Measurements from ENCODE around the gene YES1. TPM values are rescaled to one million over a fixed set of nuclear protein-coding genes. Genes with fewer than 3 reads are reported as not detected.

YES1 gene
- total and polyA plus RNA-seq, 2 of the 13 experiments (the other 11 are each of a cell fraction or from before 2014, with no cell fraction given): 17.2 to 70.8 TPM

DNA sequence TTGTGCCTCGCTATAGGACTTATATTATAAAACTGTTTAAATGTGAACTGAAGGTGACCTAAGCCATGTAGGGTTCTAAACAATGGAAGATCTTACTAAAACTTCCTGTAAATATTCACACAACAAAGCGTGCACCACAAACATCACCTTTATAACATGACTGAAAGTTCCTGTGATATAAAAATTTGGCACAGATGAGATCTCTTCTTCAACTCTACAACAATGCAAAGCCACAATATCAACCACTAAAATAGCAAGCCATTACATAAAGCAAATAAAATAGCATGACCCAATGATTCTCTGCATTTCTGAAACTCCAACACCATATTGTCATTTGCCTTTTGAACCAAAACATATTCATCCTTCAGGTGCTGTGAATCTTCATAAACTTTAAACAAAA is 3.5 kb downstream of the YES1 start:
- peaks cover 57% of the 10 kb centered on the region for H3K4me1 ChIP-seq (ENCODE audit: insufficient read depth, low read length)
- no peak overlapping the region; the same call in 1 of the 2 replicates for H3K4me2 ChIP-seq (ENCODE audit: low read depth, low read length)
- in situ Hi-C loops (cut with HindIII; ENCODE audit: extremely low pct_ligation_motif_present, low pct_unique_long_range_greater_than_20kb): no loop called here
- H3K27me3 ChIP-seq (ENCODE audit: control insufficient read depth in 1 of 2, insufficient read depth in 2 of 2, low read length in 2 of 2): no peaks in the 10 kb centered on the region; a peak in 1 of 5 replicates
- no peaks in the 10 kb centered on the region for H3K36me3 ChIP-seq (replicated peaks in 1 of 2; ENCODE audit: control insufficient read depth in 1 of 2, insufficient read depth in 2 of 2, low read length in 2 of 2)
- WGBS (ENCODE audit: low lambda C conversion rate): 95% methylated on average over 2 of the region's 2 CpGs
- TF ChIP-seq KDM5B (CRISPR knock-in tag; IDR thresholded peaks at IDR 0.05; ENCODE audit: borderline replicate concordance) (no peak), POLR2G (IDR thresholded peaks at IDR 0.05; ENCODE audit: low read depth, low read length) (no peak), ZFP36 (IDR thresholded peaks at IDR 0.05; ENCODE audit: borderline replicate concordance, low read depth, low read length, partially characterized antibody) (no peak)
- TF ChIP-seq, protein P1, sequence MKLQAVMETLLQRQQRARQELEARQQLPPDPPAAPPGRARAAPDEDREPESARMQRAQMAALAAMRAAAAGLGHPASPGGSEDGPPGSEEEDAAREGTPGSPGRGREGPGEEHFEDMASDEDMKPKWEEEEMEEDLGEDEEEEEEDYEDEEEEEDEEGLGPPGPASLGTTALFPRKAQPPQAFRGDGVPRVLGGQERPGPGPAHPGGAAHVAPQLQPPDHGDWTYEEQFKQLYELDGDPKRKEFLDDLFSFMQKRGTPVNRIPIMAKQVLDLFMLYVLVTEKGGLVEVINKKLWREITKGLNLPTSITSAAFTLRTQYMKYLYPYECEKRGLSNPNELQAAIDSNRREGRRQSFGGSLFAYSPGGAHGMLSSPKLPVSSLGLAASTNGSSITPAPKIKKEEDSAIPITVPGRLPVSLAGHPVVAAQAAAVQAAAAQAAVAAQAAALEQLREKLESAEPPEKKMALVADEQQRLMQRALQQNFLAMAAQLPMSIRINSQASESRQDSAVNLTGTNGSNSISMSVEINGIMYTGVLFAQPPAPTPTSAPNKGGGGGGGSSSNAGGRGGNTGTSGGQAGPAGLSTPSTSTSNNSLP (IDR thresholded peaks at IDR 0.05; ENCODE audit: low read depth, low read length): no peak
- TF ChIP-seq, protein P2, sequence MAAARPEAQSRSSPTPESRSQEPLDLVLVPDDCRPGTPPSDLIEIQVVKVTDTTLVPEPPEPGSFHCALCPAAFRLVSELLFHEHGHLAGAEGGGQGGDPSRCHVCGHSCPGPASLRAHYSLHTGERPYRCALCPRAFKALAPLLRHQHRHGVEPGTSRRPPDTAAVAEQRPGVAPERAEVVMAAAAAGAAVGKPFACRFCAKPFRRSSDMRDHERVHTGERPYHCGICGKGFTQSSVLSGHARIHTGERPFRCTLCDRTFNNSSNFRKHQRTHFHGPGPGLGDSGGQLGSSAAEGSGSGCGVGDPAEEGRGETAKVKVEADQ (CRISPR knock-in tag; IDR thresholded peaks at IDR 0.05; ENCODE audit: borderline replicate concordance): no peak
- TF ChIP-seq, protein P3, sequence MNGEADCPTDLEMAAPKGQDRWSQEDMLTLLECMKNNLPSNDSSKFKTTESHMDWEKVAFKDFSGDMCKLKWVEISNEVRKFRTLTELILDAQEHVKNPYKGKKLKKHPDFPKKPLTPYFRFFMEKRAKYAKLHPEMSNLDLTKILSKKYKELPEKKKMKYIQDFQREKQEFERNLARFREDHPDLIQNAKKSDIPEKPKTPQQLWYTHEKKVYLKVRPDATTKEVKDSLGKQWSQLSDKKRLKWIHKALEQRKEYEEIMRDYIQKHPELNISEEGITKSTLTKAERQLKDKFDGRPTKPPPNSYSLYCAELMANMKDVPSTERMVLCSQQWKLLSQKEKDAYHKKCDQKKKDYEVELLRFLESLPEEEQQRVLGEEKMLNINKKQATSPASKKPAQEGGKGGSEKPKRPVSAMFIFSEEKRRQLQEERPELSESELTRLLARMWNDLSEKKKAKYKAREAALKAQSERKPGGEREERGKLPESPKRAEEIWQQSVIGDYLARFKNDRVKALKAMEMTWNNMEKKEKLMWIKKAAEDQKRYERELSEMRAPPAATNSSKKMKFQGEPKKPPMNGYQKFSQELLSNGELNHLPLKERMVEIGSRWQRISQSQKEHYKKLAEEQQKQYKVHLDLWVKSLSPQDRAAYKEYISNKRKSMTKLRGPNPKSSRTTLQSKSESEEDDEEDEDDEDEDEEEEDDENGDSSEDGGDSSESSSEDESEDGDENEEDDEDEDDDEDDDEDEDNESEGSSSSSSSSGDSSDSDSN (CRISPR knock-in tag; IDR thresholded peaks at IDR 0.05): no peak
- ATAC-seq (no peak), FAIRE-seq (no peak), DNase-seq (ENCODE audit: low spot score) (no peak)
- H3K4me3 ChIP-seq (replicated peaks in 1 of 3; ENCODE audit: insufficient read depth in 1 of 3, low read depth in 2 of 3, low read length in 3 of 3): no peak overlapping the region
- H3K9me3 ChIP-seq (ENCODE audit: low read length): no peaks in the 10 kb centered on the region
- intact Hi-C loops (cut with micrococcal nuclease; ENCODE audit: unreplicated experiment): no loop called here
- peaks cover 27% of the 10 kb centered on the region for H4K20me1 ChIP-seq (ENCODE audit: insufficient read depth, low read length)
- ChIA-PET CTCF (ENCODE audit: low intra/inter-chr PET ratio, low total read pairs) (no interaction called here), POLR2A (interaction anchor here (1.6 kb wide), 1 partner anchor 11 kb away, joined by 3 read pairs; no protein-coding TSS in a partner anchor)
- no peak overlapping the region for H3K27ac ChIP-seq (ENCODE audit: extremely low read length, insufficient read depth, low read length)
- H3K79me2 ChIP-seq (ENCODE audit: insufficient read depth, low read length): peaks cover 83% of the 10 kb centered on the region
- BruUV-seq (replicated peaks): no TSS peak
- no peak overlapping the region for H3K9ac ChIP-seq (ENCODE audit: insufficient read depth, low read depth, low read length)
- no peak overlapping the region for H2AFZ ChIP-seq (ENCODE audit: low read length)

Data from HepG2 (cell line).